ENCODE results near the gene PLPP1. TPM values are rescaled to one million over a fixed set of nuclear protein-coding genes. Genes with fewer than 3 reads are reported as not detected.

PLPP1 gene
- polyA plus RNA-seq, 3 donors = 0.87 to 1.5 (median 0.98) TPM

DNA sequence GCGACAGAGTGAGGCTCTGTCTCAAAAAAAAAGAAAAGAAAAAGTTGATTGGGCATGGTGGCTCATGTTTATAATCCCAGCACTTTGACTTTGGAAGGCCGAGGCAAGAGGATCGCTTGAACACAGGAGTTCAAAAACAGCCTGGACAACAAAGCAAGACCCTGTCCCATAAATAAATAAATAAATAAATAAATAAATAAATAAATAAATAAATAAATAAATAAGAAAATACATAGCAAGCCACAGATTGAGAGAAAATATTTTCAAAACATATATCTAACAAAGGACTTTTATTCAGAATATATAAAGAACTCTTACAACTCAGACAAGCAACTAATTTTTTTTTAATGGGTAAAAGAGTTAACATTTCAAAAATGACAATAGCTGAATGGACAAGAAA is 71.2 kb downstream of the PLPP1 start:
- Histone ChIP-seq H3K79me2 (ENCODE audit: insufficient read depth, low read length) (no peaks in the 10 kb centered on the region), H3K4me3 (replicated peaks in 1 of 3; ENCODE audit: low read depth in 2 of 3, low read length in 3 of 3) (no peak overlapping the region), H3K27ac (ENCODE audit: low read depth in 1 of 2, low read length in 2 of 2) (no peak overlapping the region), H3K9ac (ENCODE audit: insufficient read depth, low read length, poor library complexity, severe bottlenecking) (no peak overlapping the region), H3K36me3 (replicated peaks in 1 of 2; ENCODE audit: control insufficient read depth in 1 of 2, insufficient read depth in 2 of 2, low read length in 2 of 2) (no peaks in the 10 kb centered on the region), H3K9me3 (replicated peaks in 1 of 2; ENCODE audit: control insufficient read depth in 1 of 2, insufficient read depth in 1 of 2, low read length in 2 of 2) (no peaks in the 10 kb centered on the region), H4K20me1 (ENCODE audit: insufficient read depth, low read length) (no peaks in the 10 kb centered on the region), H2AFZ (ENCODE audit: insufficient read depth, low read depth, low read length, poor library complexity, severe bottlenecking) (no peak overlapping the region), H3K27me3 (ENCODE audit: control insufficient read depth in 2 of 2, insufficient read depth in 2 of 2, low read length in 2 of 2) (no peaks in the 10 kb centered on the region), H3K4me2 (replicated peaks; ENCODE audit: extremely low read depth, low read length, poor library complexity, severe bottlenecking) (no peak overlapping the region), H3K4me1 (ENCODE audit: control insufficient read depth in 1 of 2, insufficient read depth in 2 of 2, low read length in 2 of 2) (no peaks in the 10 kb centered on the region)
- Mint-ChIP-seq H3K4me3 (no peak overlapping the region), H3K9me3 (no peaks in the 10 kb centered on the region), H3K36me3 (no peaks in the 10 kb centered on the region), H3K27me3 (ENCODE audit: low read depth in 3 of 3) (peaks cover 1 to 2% (median 1%) of the 10 kb centered on the region in 3 donors), H3K27ac (no peak overlapping the region), H3K4me1 (no peaks in the 10 kb centered on the region)
- TF ChIP-seq, protein P1, sequence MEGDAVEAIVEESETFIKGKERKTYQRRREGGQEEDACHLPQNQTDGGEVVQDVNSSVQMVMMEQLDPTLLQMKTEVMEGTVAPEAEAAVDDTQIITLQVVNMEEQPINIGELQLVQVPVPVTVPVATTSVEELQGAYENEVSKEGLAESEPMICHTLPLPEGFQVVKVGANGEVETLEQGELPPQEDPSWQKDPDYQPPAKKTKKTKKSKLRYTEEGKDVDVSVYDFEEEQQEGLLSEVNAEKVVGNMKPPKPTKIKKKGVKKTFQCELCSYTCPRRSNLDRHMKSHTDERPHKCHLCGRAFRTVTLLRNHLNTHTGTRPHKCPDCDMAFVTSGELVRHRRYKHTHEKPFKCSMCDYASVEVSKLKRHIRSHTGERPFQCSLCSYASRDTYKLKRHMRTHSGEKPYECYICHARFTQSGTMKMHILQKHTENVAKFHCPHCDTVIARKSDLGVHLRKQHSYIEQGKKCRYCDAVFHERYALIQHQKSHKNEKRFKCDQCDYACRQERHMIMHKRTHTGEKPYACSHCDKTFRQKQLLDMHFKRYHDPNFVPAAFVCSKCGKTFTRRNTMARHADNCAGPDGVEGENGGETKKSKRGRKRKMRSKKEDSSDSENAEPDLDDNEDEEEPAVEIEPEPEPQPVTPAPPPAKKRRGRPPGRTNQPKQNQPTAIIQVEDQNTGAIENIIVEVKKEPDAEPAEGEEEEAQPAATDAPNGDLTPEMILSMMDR (IDR thresholded peaks at IDR 0.05) = no peak
- 100% methylated on average over 1 of the region's 3 CpGs for WGBS (ENCODE audit: insufficient coverage)
- DNase-seq = no peak
- intact Hi-C loops (cut with micrococcal nuclease) = no loop called here

DNA sequence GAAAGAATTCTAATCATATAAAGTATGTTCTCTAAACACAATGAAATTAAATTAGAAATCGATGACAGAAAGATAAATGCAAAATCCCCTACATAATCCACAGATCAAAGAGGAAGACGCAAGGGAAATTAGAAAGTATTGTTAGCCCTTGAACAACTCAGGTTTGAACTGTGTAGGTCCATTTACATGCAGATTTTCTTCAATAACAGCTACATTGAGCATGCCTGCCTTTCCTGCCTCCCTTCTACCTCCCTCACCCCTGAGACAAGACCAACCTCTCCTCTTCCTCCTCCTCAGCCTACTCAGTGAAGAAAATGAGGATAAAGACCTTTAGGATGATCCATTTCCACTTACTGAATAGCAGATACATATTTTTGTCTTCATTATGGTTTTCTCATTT is 75.2 kb downstream of the PLPP1 start:
- Histone ChIP-seq H3K4me3 (replicated peaks in 1 of 3; ENCODE audit: low read depth in 2 of 3, low read length in 3 of 3) (no peak overlapping the region), H3K27me3 (ENCODE audit: control insufficient read depth in 2 of 2, insufficient read depth in 2 of 2, low read length in 2 of 2) (no peaks in the 10 kb centered on the region), H4K20me1 (ENCODE audit: insufficient read depth, low read length) (no peaks in the 10 kb centered on the region), H3K79me2 (ENCODE audit: insufficient read depth, low read length) (no peaks in the 10 kb centered on the region), H3K27ac (ENCODE audit: low read depth in 1 of 2, low read length in 2 of 2) (no peak overlapping the region), H3K9ac (ENCODE audit: insufficient read depth, low read length, poor library complexity, severe bottlenecking) (no peak overlapping the region), H3K4me2 (replicated peaks; ENCODE audit: extremely low read depth, low read length, poor library complexity, severe bottlenecking) (no peak overlapping the region), H2AFZ (ENCODE audit: insufficient read depth, low read depth, low read length, poor library complexity, severe bottlenecking) (no peak overlapping the region), H3K4me1 (ENCODE audit: control insufficient read depth in 1 of 2, insufficient read depth in 2 of 2, low read length in 2 of 2) (no peaks in the 10 kb centered on the region), H3K36me3 (replicated peaks in 1 of 2; ENCODE audit: control insufficient read depth in 1 of 2, insufficient read depth in 2 of 2, low read length in 2 of 2) (no peaks in the 10 kb centered on the region), H3K9me3 (replicated peaks in 1 of 2; ENCODE audit: control insufficient read depth in 1 of 2, insufficient read depth in 1 of 2, low read length in 2 of 2) (no peaks in the 10 kb centered on the region)
- H3K4me3 Mint-ChIP-seq = no peak overlapping the region
- H3K27ac Mint-ChIP-seq = no peak overlapping the region
- H3K27me3 Mint-ChIP-seq (ENCODE audit: low read depth in 3 of 3) = peaks cover 1 to 2% (median 1%) of the 10 kb centered on the region in 3 donors
- H3K9me3 Mint-ChIP-seq = no peaks in the 10 kb centered on the region
- no peaks in the 10 kb centered on the region for H3K4me1 Mint-ChIP-seq
- H3K36me3 Mint-ChIP-seq = no peaks in the 10 kb centered on the region
- WGBS (ENCODE audit: insufficient coverage) = 100% methylated on average over 1 of the region's 2 CpGs
- TF ChIP-seq, protein P1 (IDR thresholded peaks at IDR 0.05) = no peak
- intact Hi-C loops (cut with micrococcal nuclease) = no loop called here
- DNase-seq = no peak
